HG03521 (cell line): Measurements from ENCODE around the gene UBE3B.

ENCODE experiments used
- ATAC-seq: cut with Tn5 transposase; IDR thresholded peaks from one replicate; pipeline ENCODE4 v1.9.1; 2021; ENCODE audit warnings: mild to moderate bottlenecking, moderate library complexity; ENCODE audit not compliant: unreplicated experiment

Gene UBE3B

DNA sequence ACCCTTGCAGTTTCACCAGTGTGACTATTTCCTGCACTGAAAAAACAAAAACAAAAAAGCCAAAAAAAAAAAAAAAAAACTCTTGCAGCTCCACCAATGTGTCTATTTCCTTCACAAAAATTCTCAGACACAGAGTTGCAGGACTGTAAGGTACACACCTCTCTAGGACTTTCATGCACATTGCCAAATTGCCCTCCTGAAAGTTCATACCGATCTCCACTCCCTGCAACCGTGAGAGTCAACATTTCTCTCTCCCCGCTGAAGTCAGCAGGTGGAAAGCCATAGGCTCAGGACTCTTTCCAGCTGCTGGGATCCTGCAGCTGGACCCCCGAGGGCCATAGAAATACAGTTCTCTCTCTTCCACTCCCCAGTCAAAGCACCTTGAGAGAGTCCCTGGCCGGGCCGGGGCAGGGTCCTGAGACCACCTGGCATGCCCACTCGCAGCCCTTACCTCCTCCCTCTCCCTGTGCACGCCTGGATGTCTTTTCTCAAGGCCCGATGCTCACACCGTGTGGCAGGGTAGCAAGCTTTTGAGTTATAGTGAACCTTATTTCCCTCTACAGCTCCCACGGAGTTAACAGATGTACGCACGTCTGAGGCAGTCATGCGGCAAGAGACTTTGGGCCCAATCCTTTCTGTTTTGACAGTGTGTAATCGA lies 72.3 kb downstream of the UBE3B start:
- no peak for ATAC-seq

GRCh38 chr12:109550281-109550680 lies 72.8 kb downstream of the UBE3B start:
- no peak for ATAC-seq

DNA sequence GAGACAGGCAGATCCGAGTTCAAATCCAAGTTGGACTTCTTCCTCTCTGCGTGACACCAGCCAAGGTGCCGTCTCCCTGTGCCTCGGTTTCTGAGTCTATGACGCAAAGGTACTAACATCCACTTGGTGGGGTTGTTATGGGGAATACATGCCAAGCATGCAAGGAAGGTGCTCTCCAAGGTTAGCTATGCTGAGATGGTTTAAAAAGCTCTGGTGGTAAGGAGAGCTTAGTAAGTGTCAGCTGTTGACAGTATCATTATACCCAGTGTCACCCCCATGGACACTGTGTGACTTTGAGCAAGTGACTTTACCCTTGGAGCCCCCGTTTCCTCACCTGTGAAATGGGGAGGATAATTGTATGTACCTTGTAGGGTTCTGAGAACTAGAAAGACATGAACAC lies 73.7 kb downstream of the UBE3B start:
- ATAC-seq, result no peak

DNA sequence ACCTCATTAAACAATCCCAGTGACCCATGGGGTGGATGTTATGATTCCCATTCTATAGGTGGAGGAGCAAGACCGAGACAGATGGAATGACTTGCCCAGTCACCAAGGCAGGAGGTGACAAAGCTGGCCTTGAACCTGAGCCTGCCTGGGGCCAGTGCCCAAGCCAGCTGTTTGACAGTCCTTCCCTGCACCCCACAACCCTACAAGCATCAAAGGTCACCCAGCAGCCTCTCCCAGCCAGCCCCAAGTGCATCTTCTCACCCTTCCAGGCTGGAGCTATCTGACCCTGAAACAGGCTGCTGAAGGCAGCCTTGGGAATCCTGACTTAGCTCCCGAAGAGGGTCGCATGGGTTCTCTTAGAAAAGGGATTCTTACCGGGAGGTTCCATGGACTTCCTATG lies 75.5 kb downstream of the UBE3B start:
- ATAC-seq, result no peak

DNA sequence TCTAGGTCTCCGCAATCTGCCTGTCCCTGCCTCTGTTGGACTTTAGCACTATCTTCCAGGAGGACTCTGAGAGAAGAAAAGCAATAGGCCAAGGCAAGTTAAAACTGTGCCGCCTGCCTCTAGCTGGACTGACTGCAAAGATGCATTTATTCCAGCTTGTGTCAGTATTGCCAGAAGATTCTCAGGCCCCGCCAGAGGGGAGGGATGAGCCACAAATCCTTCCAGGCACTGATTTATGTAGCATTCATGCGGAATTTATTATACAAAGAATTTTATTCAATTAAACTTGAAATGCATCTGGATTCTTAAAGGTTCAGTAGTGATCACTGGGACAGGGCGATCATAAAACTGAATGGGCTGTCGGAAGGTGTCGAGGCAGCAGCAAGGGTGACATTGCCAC lies 76.0 kb downstream of the UBE3B start:
- no peak for ATAC-seq

GRCh38 chr12:109553906-109554500 lies 76.6 kb downstream of the UBE3B start:
- ATAC-seq, result no peak

DNA sequence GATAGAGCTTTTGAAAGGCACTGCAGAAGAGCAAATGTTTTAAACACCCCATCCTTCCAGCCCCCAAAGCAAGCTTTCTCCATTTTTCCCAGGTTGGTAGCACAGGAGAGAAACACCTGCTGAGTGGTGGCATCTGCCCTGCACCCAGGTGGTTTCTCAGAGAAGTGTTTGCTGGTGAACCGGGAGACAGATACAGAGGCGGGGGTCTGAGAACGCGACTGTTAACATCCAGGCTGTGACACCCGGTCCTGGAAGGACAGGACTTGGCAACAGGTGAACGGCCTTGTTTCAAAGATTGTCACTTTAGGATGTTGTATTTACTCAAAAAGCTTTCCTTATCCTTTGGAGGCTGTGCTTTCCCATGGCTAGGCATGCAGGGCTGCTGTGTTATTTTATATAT lies 77.3 kb downstream of the UBE3B start:
- ATAC-seq, result no peak

- no peak for ATAC-seq
Observed at GRCh38 chr12:109555431-109556315, 78.2 kb downstream of the UBE3B start.

GRCh38 chr12:109557200-109557599 lies 79.8 kb downstream of the UBE3B start:
- no peak for ATAC-seq

GRCh38 chr12:109557805-109558204 lies 80.4 kb downstream of the UBE3B start:
- no peak for ATAC-seq

- ATAC-seq, result no peak
Observed at GRCh38 chr12:109558374-109559199, 81.2 kb downstream of the UBE3B start.

- ATAC-seq, result no peak
Observed at GRCh38 chr12:109559200-109559505, 81.7 kb downstream of the UBE3B start.

GRCh38 chr12:109559601-109560000 lies 82.2 kb downstream of the UBE3B start:
- ATAC-seq, result no peak

GRCh38 chr12:109560867-109561710 lies 83.7 kb downstream of the UBE3B start:
- no peak for ATAC-seq

GRCh38 chr12:109561711-109562030 lies 84.2 kb downstream of the UBE3B start:
- no peak for ATAC-seq

DNA sequence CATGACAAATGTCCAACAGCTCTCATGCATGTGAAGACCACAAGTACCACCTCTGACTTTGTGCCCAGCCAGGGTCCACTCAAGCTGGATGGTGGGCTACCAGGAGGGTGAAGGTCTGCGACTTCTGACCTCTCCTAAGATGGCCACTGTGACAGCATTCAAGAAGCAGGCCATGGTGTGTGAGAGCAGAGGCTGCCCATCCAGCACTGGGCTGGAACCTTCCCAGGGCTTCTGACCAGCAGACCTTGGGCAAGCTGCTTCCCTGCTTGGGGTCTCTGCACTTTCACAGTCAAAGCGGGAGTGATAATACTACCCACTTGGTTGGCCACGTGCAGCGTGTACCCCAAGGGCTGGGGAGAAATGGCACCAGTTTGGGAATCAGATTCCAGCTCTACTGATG lies 85.4 kb downstream of the UBE3B start:
- no peak for ATAC-seq

DNA sequence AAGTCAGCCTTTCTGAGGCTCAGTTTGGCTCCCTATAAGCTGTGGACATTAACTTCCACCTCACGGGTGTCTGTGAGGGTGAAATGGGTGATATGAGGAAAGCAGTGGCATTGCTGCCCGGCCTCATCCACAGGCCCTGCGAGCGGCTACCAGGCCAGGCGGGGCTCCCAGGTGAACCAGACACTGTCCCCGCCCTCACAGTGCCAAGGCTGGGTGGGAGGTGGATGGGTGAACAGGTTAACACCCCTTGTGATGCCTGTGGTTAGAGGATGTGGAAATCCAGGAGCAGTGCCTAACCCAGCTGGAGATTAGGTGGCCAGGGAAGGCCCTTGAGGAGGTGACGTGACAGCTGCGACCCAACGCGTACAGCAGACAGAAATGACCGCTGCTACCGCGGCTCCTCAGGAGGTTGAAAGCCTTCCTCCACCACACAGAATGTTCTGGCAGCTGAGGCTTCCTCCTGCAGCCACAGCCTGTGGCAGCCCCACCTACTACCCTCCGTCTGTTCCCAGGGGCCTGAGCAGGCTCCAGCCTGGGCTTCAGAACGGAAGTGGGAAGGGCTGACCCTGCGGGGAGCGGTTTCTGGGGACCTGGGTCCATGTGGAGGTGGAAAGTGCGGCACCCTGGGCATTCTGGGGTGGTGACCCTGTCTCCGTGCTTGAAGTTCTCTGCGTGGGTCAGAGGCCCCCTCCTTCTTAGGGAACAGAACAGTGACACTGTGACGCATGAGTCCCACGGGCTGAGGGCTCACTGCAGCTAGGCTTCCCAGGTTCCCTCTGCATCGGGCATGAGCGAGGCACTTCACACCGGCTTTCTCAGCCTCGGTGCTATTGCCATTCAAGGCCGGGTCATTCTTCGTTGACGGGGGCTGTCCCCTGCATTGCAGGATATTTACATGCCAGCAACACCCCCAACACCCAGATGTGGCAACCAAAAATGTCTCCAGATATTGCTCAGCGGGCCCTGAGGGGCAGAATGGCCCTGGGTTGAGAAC lies 86.2 kb downstream of the UBE3B start:
- ATAC-seq, result no peak

- ATAC-seq, result no peak
Observed at GRCh38 chr12:109566424-109566823, 89.0 kb downstream of the UBE3B start.

GRCh38 chr12:109567296-109567695 lies 89.9 kb downstream of the UBE3B start:
- ATAC-seq, result no peak
